ENCODE results near the gene TMEM179. TPM values are rescaled to one million over a fixed set of nuclear protein-coding genes. Genes with fewer than 3 reads are reported as not detected.

TMEM179 gene
- total and polyA plus RNA-seq, 2 of the 13 experiments (the other 11 are each of a cell fraction or from before 2014, with no cell fraction given), result not detected

- Histone ChIP-seq H2AFZ (ENCODE audit: low read length) (no peak overlapping the region), H3K27me3 (ENCODE audit: control insufficient read depth in 1 of 2, insufficient read depth in 2 of 2, low read length in 2 of 2) (peaks cover 21 to 84% of the 10 kb centered on the region in 2 experiments), H3K79me2 (ENCODE audit: insufficient read depth, low read length) (no peaks in the 10 kb centered on the region), H3K4me3 (replicated peaks in 1 of 3; ENCODE audit: insufficient read depth in 1 of 3, low read depth in 2 of 3, low read length in 3 of 3) (no peak overlapping the region), H3K36me3 (replicated peaks in 1 of 2; ENCODE audit: control insufficient read depth in 1 of 2, insufficient read depth in 2 of 2, low read length in 2 of 2) (no peaks in the 10 kb centered on the region), H3K9ac (ENCODE audit: insufficient read depth, low read depth, low read length) (no peak overlapping the region), H3K4me2 (ENCODE audit: low read depth, low read length) (no peak overlapping the region), H3K27ac (ENCODE audit: extremely low read length, insufficient read depth, low read length) (no peak overlapping the region), H4K20me1 (ENCODE audit: insufficient read depth, low read length) (no peaks in the 10 kb centered on the region), H3K4me1 (ENCODE audit: insufficient read depth, low read length) (no peaks in the 10 kb centered on the region), H3K9me3 (ENCODE audit: low read length) (no peaks in the 10 kb centered on the region)
- WGBS (ENCODE audit: low lambda C conversion rate), result 22% methylated on average over 13 of the region's 23 CpGs
- FAIRE-seq (no peak), ATAC-seq (no peak), DNase-seq (ENCODE audit: low spot score) (no peak)
- ChIA-PET CTCF (ENCODE audit: low intra/inter-chr PET ratio, low total read pairs) (no interaction called here), POLR2A (no interaction called here)
- no TSS peak for BruUV-seq (replicated peaks)
- in situ Hi-C loops (cut with HindIII; ENCODE audit: extremely low pct_ligation_motif_present, low pct_unique_long_range_greater_than_20kb) (loop anchor here (5.0 kb wide), 1 partner anchor 425 kb away; the partner anchor contains the start of gene KIF26A), intact Hi-C loops (cut with micrococcal nuclease; ENCODE audit: unreplicated experiment) (no loop called here)
- TF ChIP-seq RCOR2 (CRISPR knock-in tag; IDR thresholded peaks at IDR 0.05), result no peak
- TF ChIP-seq ZNF766 (CRISPR knock-in tag; IDR thresholded peaks at IDR 0.05; ENCODE audit: borderline replicate concordance), result no peak
- no peak for TF ChIP-seq KDM2A (CRISPR knock-in tag; IDR thresholded peaks at IDR 0.05; ENCODE audit: borderline replicate concordance, low read depth)
- no peak for TF ChIP-seq KDM4B (CRISPR knock-in tag; IDR thresholded peaks at IDR 0.05)
- no peak for TF ChIP-seq ZNF383 (CRISPR knock-in tag; IDR thresholded peaks at IDR 0.05; ENCODE audit: borderline replicate concordance)
- TF ChIP-seq ELF4 (CRISPR knock-in tag; IDR thresholded peaks at IDR 0.05; ENCODE audit: borderline replicate concordance), result no peak
- no peak for TF ChIP-seq ZNF296 (CRISPR knock-in tag; conservative IDR thresholded peaks at IDR 0.05)
- TF ChIP-seq MNT (IDR thresholded peaks at IDR 0.05), result no peak
- no peak for TF ChIP-seq ZNF280D (CRISPR knock-in tag; IDR thresholded peaks at IDR 0.05)
- no peak for TF ChIP-seq ZBTB7B (CRISPR knock-in tag; IDR thresholded peaks at IDR 0.05)
- TF ChIP-seq XRCC5 (optimal IDR thresholded peaks at IDR 0.05; ENCODE audit: low read length), result no peak
- no peak for TF ChIP-seq DR1 (CRISPR knock-in tag; IDR thresholded peaks at IDR 0.05)
- no peak for TF ChIP-seq CEBPZ (IDR thresholded peaks at IDR 0.05; ENCODE audit: low read length)
- no peak for TF ChIP-seq ZNF430 (CRISPR knock-in tag; IDR thresholded peaks at IDR 0.05)
- TF ChIP-seq FOXJ3 (CRISPR knock-in tag; IDR thresholded peaks at IDR 0.05; ENCODE audit: borderline replicate concordance), result no peak
- TF ChIP-seq PHB2 (IDR thresholded peaks at IDR 0.05; ENCODE audit: partially characterized antibody), result no peak
Measured at GRCh38 chr14:104561632-104562495, 42.7 kb downstream of the TMEM179 start.

Data from HepG2 (cell line).